Right renal pelvis (tissue), 4 donors: ENCODE measurements around the gene TPRG1. TPM values are rescaled to one million over a fixed set of nuclear protein-coding genes. Genes with fewer than 3 reads are reported as not detected.

Experiments
- DNase-seq, 4 donors: peaks; one replicate each; pipeline ENCODE4 v3.0.0-alpha.2; 2013; ENCODE audit warnings: low read depth in 4 of 4, low spot score in 3 of 4, missing footprints in 1 of 4
- polyA plus RNA-seq, 4 donors: library from polyadenylated mRNA; unstranded; fragments of 120-200 nt; gene quantifications; one replicate each; pipeline ENCODE4 v1.2.1, GENCODE V29; 2013; ENCODE audit not compliant: insufficient read length in 4 of 4

The TPRG1 gene, protein sequence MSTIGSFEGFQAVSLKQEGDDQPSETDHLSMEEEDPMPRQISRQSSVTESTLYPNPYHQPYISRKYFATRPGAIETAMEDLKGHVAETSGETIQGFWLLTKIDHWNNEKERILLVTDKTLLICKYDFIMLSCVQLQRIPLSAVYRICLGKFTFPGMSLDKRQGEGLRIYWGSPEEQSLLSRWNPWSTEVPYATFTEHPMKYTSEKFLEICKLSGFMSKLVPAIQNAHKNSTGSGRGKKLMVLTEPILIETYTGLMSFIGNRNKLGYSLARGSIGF
- polyA plus RNA-seq, result under 1 TPM; 0.22 to 0.79 (median 0.63) TPM

DNA sequence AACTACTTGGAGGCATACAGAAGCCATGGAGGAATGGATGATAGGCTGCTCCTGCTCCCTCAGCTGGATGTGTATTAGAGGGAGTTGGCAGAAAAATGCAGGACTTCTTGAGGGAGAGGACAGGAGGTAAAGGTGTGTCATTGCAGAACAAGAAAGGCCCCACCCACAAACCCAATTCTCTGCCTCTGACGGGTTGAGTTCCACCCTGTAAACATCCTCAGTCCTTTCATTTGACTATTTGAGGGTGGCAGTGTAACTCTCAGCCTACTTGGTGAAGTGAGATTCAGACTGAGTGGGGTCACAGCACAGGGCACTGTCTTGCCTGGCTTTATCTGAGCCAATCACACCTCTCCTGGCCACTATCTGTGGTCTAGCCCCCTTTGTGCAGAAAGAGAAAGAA lies at the start of gene TPRG1:
Gene TPRG1, plus strand, starts transcription at position 265 of the 400 bp plus-strand sequence. CDS start 35,414 bp downstream, outside the sequence.
- DNase-seq, result no peak

DNA sequence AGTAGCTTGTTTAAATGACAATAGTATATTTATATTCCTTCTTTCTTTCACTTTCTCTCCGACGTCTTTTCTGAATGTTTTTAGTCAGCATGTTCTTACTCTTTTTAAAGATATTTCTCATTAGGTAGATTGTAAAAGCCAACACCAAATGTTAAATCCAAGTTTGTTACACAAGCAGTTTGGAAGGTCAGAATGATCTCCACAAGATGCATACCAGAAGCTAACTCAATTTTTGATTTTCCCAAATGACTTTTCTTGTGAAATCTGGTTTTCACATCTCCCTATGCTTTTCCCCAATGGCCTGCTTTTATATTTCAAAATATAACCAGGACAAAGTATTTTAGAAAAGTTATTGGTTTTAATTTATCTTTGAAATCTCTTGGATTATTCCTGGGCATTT lies 49.7 kb upstream of the TPRG1 start:
- DNase-seq, result no peak

DNA sequence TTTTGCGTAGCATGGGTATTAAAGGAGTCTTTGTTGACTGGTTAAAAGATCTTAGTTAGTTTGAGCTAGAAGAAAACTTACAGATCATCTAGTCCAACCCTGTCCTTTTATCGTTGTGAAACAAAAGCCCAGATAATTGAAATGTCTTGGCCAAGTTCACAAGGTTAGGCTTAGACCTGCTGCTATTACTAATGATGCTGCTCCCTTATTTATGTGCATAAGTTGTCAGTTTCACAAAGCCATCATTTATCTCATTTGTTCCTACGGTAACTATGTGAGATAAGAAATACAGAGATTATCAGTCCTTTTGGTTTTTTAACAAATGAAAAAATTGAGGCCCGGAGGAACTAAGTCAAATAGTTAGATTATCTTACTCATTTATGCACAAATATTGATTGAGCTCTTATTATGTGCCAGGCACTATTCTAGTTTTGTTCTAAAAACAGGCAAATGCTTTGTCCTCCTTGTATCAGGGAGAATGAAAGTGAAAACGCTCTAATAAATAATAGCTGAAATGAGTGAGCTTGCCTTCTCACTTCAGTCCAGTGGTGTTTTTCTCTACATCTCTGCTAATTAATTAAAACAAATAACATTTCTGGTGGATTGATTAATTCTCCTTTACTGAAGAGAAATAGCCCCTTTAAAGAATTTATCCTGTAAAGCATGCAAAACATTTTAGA lies 49.1 kb upstream of the TPRG1 start:
- DNase-seq, result no peak

DNA sequence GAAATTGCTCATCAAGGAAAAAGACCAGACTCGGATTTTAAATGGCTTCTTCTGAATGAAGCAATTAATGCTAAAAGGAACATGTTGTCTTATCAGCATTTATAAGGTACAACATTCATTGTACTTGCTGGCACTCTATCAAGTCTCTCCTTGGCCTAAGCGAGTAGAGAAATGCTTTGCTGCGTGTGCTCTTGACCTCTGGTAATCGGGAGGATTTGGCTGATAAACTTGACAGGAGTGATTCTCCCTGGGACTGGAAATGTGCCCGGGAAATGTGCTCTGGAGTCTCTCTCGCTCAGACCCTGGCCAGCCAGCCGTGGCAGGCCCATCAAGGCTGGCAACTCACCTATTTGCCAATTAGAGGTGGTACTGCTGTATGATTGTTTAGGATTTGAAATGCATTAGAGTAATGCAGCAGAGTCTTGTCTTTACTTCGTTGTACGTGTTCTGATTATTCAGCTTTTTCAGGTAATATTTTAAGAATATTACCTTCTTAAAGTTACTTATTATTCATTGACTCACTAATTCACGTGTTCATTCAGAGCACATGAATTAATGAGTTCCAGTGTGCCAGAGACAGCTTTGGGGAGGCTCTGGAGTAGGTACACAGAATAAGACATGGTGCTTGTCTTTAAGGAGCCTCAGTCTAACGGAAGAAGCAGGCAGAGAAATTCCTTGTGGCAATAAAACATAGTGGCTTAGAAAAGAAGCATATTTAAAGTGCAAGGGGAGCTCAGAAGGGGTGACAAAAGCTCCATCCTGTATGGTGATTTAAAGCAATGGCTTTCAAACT lies 48.0 kb upstream of the TPRG1 start:
- DNase-seq, result no peak

DNA sequence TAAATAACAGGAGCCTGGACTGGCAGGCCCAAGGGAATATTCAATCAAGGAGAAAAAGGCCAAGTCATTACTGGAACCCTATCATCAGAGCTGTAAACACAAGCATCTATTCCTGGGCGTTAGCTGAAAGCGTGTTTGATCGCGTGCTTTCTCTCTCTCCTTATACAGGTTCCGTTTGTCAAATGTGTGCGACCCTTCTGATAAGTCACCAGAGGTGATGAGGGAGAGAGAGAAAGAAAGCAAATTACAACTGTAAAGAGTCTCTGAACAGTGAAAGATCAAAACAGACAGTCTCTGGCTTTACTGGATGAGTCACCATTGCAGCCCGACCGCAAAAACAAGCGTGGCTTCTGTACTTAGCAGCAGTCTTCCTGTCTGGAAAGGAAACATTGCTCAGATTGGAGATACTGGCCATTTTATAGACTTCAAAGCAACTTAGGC lies 39.5 kb upstream of the TPRG1 start:
- no peak for DNase-seq

DNA sequence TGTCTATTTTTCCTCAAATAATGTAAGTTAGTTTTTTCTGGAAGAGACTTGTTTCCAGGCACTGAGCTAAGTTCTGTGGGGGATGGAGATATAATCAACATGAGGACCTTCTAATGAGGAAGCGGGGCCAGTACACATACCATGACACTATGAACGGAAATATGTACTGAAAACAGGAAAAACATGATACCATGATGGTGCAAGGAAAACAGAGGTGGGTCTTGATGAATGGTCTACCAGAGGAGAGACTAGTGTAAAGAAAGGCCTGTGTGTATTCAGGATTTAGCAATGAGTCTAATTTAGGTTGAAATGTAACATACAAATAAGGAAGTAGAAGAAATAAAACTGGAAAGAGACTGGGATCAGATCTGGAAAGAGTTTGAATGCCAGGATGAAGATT lies 38.9 kb upstream of the TPRG1 start:
- no peak for DNase-seq

DNA sequence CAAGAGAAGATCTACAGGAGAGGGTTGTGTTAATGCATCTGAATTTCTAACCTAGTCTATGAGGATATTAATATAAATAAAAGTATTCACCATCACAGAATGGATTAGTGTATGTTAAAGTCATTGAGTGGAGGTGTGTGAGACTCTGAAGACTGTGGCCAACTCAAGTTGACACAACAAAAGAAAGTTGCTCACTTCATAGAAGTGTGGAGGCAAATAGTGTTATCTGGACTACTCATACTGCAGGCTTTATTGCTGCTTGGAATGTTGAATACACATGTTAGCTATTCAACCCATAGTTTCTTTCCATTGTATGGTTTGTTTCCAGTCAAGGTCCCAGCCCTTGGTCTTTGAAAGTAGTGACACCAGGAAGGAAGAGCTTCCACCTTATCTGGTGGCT lies 38.0 kb upstream of the TPRG1 start:
- DNase-seq, result no peak

DNA sequence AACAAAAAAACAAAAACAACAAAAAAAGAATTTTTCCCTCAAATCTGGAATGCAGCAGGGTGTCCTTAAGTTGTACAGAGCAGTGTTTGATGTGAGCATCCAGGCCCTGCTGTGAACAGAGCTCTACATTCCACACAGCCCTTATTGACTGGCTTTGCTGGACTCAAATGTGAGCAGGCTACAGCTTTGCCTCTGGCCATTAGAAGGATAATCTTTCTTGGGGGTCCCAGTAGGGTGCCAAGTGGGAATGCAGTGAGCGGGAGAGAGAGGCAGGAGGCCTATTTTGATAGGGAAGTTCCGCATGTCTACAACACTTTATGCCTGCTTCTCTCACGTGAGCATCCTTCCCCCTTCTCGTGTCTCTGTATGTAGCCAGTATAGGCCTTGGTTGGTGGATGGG lies 34.4 kb upstream of the TPRG1 start:
- no peak for DNase-seq

DNA sequence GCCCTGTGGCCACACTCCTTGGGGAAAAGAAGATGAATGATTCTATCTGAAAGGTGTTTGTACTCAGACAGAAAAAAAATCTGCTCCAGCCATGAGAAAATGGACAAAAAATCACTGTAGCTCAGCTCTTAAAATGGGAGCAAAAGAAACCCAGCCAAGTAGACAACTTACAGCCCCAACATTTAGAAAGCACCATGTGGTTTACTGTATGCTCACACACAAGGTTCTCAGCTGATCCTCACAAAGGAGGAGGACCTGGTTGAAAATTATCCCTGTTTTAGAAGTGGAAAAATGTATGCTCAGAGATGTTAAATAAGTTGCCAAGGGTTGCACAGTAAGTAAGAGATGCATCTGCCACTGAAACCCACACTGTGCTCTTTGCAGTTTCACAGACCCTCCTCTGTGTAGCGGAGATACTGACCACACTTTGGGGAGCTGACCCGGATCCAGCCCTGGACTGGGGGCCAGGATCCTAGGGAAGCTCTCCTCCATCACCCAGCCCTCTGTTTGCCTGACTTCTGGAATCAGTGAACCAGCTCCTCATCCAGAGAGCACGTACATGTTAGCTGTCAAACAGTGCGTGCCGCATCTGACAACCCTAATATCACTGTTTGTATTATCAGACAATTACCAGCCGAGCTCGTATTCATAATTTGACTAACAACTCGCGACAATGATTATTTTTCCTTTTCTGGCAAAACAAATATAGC lies 32.7 kb upstream of the TPRG1 start:
- DNase-seq, result no peak

DNA sequence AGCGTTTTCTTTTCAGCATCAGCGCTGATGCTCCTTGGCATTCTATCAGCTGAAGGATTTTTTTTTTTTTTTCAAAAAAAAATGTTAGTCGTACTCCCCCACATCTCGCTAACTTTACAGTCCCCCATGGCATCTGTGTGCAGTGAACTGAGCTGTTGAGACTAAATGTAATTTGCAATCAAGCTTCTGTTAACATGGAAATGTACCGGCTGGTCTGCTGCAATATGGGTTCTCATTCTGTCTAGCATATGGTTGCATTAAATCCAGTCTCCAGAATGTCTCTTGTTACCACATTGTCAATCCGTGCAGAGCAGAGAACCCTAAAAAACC lies 32.2 kb upstream of the TPRG1 start:
- DNase-seq, result no peak

DNA sequence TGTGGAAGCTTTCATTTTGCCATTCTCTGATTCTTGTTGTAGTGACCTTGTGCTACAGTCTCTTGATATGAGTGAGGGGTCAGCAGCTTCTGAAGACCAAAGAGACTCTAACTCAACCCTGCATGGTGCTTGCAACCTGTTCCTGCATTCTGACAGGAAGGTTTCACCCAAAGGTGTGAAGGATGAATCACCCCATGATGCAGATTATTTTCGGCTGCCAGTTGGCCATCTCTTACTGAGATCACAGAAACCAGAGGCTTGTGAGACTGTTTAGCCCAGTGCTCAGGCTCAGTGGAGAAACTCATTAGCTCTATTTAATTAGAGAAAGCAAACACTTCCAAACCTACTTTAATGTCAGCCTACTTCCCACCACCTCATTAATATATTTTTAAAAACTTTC lies 29.2 kb upstream of the TPRG1 start:
- DNase-seq, result no peak

DNA sequence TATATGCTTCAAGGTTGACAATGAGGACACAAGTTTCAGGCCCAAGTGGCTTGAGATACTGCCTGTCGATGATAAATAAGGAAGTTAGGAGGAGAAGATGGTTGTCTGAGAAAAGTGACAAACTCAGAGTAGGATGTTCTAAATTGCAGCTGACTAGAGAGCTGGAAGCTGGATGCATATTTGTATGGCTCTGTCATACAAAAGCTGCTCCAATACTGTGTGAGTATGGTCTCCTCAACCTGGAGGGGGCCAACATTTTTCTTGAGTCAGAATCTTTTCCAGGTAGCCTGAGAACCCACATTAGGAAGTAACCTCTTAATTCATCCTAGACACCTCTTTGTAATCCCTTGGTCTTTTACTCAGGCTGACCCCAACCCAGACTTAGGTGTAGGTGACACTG lies 28.4 kb upstream of the TPRG1 start:
- DNase-seq, result no peak

DNA sequence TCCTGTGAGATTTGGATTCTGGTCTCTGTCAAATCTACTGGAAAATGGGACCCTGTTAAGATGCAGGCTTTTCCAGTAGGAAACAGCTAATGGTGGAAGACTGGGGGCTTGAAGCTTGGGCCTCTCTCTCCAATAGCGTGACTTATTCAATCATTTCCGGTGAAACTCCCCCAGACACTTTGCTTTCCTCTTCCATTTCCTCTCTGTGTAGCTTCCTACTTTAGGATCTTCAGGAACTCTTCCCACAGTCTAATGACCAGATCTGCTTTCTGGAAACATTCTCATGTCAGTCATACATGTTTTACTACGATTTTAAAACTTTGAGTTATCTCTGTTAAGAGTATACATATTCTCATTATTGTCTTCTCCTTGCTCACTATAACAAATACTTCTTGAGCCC lies 28.0 kb upstream of the TPRG1 start:
- DNase-seq, result no peak

DNA sequence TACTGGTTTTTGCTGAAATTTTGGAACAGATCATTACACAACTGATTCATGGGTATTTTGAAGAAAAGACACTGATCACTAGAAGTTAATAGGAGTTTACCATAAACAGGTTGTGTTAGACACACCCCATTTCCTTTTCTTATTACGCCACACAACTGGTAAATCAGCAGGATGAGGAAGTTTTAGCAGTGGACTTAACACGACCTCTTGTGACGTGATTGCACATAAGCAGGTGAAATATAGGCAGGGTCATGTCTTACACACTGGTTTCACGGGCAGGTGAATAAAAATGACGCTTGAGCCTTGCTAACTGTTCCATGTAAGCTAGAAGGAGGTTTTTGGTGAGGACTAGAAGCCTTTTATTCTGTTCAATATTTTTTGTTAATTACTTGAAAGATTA lies 27.1 kb upstream of the TPRG1 start:
- DNase-seq, result peak in 2 of 4 donors; percentile 5 to 36

DNA sequence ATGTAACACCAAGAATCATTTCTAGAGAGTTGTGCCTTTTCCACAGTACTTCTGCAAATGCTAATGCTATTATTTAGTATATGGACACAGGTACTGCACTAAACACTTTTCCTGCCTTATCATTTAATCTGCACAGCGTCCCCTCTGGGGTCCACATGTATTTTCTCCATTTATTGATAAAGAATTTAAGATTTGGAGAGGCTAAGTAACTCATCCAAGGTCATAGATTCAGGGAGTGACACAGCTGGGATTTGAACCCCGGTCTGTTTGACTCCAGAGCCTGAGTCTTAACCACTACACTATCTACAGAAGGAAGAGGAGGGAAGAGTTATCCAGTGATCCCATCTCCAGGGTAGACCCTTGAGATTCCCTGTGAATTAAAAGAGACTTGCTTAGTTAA lies 24.9 kb upstream of the TPRG1 start:
- no peak for DNase-seq

DNA sequence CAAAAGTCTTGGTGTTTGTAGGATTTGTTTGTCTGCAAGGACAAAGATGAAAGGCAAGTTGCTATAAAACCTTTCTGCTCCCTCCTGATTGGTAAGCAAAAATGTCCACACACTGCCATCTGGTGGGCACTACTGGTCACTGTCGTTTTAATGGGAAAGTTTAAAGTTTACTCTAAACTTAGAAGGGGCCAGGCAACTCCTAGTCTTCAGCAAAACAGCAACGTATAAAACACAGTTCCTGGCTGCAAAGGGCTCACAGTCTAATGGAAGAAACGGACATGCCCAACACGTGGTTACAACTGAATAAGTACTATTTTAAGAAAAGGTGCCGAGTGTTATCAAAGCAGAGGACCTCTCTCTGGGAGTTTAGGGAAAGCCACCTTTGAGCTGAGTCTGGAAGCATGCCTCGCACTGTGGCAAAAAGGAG lies 23.7 kb upstream of the TPRG1 start:
- peak; percentile 49 to 58 (median 53) for DNase-seq

DNA sequence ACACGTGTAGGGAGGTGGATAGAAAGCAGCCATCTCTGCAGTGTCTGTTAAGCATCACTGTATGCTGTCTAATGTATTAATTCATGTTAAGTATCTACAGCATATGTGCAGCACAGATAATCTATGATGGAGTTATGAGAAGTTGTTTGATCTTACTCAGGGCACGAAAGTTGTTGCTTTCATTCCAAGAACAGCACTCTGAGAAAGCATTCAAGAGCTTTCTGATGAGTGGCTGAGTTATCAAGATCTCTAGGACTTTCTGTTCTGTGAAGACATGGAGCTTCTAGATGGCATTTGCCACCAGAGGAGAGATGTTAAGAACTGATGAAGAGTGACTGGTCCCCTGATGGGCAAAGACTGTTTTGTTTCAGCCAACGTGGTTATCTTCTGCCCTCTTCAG lies 22.6 kb upstream of the TPRG1 start:
- DNase-seq, result no peak

DNA sequence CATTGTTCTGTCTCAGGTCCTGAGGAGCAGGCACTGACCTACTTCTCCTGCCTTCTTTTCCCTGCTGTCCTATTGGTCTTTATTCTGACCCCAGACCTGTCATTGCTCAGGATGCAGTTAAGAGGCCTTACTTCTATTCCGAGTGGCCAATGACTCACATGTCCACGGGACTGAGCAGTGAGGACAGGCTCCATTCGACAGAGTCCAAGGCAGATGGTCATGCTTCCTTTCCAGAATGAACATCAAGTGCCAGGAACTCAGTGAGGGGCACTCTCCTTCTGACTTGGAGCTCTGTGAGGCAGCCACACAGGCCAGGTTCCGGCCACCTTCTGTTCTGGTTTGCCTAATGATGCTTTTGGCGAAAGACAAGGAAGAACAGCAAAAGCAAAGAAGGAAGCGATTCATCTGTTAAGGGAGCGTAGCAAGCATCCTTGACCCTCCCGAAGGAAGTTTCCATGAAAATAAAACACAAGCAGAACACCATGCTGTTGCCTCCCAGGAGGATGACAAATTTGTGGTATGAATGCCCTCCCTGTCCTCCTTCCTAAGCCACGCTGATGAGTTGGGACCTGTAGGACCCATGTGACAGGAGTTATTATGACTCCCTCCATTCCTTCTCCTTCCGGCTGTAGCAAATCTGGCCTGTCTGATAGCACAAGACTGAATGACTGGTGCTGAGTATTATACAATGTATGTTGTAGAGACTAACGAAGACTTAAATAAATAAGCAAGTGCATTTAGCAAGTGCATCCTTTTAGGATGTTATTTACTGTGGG lies 14.4 kb upstream of the TPRG1 start:
- no peak for DNase-seq

DNA sequence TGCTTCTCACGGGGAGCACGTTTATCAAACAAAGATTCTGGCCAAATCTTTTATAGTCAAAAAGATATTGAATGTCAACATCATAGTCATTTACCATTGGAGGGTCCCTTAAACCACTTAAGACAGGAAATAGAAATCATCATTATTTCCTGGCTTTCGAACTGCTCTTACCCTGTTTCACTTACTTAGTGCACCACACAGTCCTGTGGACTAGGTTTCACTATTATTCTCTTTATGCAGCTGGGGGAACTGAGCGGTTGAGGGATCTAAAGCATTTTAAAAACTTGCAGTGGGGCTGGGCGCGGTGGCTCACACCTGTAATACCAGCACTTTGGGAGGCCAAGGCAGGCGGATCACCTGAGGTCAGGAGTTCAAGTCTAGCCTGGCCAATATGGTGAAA lies 13.7 kb upstream of the TPRG1 start:
- DNase-seq, result no peak
